GM13976 (cell line): ENCODE data around the gene BUD13.

Source experiments
- DNase-seq: peaks from one replicate; pipeline ENCODE4 v3.0.0; 2012; ENCODE audit warnings: low spot score
- CTCF ChIP-seq: IDR thresholded peaks from 2 replicates; pipeline ENCODE4 v1.5.1; 2012; ENCODE audit warnings: borderline replicate concordance, mild to moderate bottlenecking; ENCODE audit not compliant: insufficient read depth; ENCODE audit errors: extremely low read depth, missing control alignments, control extremely low read depth
- in situ Hi-C: fragments of 300-500 bp; cut with MboI; formaldehyde crosslinking; loops from one replicate; pipeline ENCODE4 v1.12.0; 2022; ENCODE audit warnings: low sequenced_read_pairs, mixed read lengths, inconsistent platforms; ENCODE audit not compliant: unreplicated experiment

The BUD13 gene

GRCh38 chr11:116720895-116721294, 51.9 kb downstream of the BUD13 start:
- in situ Hi-C loops, result no loop called here
- no peak for DNase-seq
- no peak for TF ChIP-seq CTCF

- in situ Hi-C loops, result no loop called here
Measured at GRCh38 chr11:116718955-116719501, 53.8 kb downstream of the BUD13 start.

GRCh38 chr11:116716621-116717020, 56.2 kb downstream of the BUD13 start:
- TF ChIP-seq CTCF, result no peak
- no peak for DNase-seq
- in situ Hi-C loops, result no loop called here

More at GRCh38 chr11:116718955-116719501, 53.8 kb downstream of the BUD13 start:
- no peak for DNase-seq
- no peak for TF ChIP-seq CTCF

GRCh38 chr11:116715383-116715782, 57.4 kb downstream of the BUD13 start:
- no peak for DNase-seq
- in situ Hi-C loops, result no loop called here
- no peak for TF ChIP-seq CTCF

GRCh38 chr11:116714902-116715301, 57.9 kb downstream of the BUD13 start:
- in situ Hi-C loops, result no loop called here
- TF ChIP-seq CTCF, result no peak
- DNase-seq, result no peak

GRCh38 chr11:116712428-116712827, 60.4 kb downstream of the BUD13 start:
- DNase-seq, result no peak
- TF ChIP-seq CTCF, result no peak
- in situ Hi-C loops, result no loop called here
